ENCODE measurements around the gene ATP2B2. TPM values are rescaled to one million over a fixed set of nuclear protein-coding genes. Genes with fewer than 3 reads are reported as not detected.

ATP2B2 gene
- total RNA-seq, 4 donors from 2014 or later, result 0.29 to 9.5 (median 4.4) TPM

DNA sequence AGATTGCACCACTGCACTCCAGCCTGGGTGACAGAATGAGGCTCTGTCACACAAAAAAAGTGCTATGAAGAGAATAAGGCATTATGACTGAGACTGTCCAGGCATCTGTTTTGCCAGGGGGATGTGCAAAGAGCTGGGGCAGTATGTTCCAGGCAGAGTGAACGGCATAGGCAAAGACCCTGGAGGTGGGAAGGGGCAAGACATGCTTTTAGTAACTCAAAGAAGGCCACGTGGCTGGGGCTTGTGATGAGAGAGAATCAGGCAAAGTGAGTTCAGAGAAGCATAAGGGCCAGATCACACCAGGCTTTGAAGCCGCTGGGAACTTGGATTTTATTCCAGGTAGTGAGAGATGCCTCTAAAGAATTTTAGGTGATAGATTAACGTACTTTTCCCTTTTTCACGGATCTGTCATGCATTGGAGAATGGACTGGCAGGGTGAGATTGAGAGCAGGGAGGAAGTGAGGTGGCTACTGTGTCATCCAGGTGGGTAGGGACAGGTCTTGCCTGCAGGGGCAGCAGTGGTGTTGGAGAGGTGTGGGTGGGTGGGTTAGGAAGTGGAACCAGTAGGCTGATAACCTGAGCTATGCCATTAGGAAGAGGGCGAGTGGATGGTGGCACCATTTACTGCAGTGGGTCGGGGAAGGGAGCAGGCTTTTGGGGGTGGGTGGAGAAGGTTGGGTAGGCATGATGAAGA is 31.7 kb downstream of the ATP2B2 start:
- Histone ChIP-seq H3K4me1 (no peaks in the 10 kb centered on the region), H3K27ac (no peak overlapping the region), H3K27me3 (no peaks in the 10 kb centered on the region), H3K36me3 (no peaks in the 10 kb centered on the region), H3K4me3 (no peak overlapping the region), H3K9me3 (no peaks in the 10 kb centered on the region)
- intact Hi-C loops (cut with DNase I; ENCODE audit: low total_unique reads), result no loop called here
- TF ChIP-seq, protein P1, sequence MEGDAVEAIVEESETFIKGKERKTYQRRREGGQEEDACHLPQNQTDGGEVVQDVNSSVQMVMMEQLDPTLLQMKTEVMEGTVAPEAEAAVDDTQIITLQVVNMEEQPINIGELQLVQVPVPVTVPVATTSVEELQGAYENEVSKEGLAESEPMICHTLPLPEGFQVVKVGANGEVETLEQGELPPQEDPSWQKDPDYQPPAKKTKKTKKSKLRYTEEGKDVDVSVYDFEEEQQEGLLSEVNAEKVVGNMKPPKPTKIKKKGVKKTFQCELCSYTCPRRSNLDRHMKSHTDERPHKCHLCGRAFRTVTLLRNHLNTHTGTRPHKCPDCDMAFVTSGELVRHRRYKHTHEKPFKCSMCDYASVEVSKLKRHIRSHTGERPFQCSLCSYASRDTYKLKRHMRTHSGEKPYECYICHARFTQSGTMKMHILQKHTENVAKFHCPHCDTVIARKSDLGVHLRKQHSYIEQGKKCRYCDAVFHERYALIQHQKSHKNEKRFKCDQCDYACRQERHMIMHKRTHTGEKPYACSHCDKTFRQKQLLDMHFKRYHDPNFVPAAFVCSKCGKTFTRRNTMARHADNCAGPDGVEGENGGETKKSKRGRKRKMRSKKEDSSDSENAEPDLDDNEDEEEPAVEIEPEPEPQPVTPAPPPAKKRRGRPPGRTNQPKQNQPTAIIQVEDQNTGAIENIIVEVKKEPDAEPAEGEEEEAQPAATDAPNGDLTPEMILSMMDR (IDR thresholded peaks at IDR 0.05), result no peak
- no peak for TF ChIP-seq POLR2A (IDR thresholded peaks at IDR 0.05)
- no peak for DNase-seq

DNA sequence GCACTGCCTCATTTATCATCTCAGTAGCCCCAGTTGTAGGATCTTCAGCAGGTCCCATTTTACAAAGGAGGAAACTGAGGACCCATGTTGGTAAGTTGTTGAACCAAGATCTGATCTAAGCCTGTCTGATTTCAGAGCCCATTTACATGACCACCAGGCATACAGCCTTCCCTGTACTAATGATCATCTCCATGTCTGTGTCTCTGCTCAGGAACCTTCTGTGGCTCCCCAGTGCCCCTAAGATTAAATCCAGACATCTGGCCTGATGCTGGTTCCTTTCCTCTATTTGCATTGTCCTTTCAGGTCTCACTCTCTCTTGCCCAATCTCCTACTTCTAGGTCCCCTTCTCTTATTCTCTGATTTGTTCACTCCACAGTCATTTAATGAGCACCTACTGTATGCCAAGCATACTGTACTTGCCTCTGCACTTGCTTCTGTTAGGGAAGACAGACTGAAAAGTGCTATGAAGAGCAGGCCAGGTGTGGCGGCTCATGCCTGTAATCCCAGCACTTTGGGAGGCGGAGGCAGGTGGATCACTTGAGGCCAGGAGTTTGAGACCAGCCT is 32.4 kb downstream of the ATP2B2 start:
- intact Hi-C loops (cut with DNase I; ENCODE audit: low total_unique reads), result no loop called here
- H3K27me3 ChIP-seq, result no peaks in the 10 kb centered on the region

DNA sequence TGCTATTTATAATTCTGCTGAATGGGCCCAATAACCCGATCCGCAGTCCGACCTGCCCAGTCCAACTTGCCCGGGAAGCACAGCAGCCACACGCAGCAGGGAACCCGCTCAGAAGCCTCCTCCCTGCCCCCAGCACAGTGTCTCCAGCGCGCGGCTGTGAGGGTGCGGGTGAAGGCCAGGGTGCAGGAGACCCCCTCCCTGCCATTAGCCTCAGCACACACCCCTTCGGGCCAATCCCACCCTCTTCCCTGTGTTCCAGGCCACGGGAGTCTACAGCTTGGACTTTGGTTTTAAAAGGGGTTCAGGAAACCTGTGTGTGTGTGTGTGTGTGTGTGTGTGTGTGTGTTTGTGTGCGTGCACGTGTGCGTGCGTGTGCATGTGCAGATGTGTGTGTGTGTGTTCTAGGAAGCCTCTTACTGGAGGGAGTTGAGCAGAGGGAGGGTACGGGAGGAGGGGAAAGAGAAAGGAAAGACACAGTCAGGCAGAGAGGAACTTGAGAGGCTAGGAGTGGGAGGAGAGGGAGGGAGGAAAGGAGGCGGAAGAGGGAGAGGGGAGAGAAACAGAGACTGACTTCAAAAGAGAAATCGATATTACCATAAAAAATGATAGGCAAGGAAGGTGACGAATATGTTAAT is 34.2 kb downstream of the ATP2B2 start:
- no peaks in the 10 kb centered on the region for H3K36me3 ChIP-seq

More for the DNA sequence above, 32.4 kb downstream of the ATP2B2 start:
- H3K4me3 ChIP-seq, result no peak overlapping the region
- H3K27ac ChIP-seq, result no peak overlapping the region
- no peak for TF ChIP-seq POLR2A (IDR thresholded peaks at IDR 0.05)
- TF ChIP-seq, protein P1 (IDR thresholded peaks at IDR 0.05), result no peak
- H3K9me3 ChIP-seq, result no peaks in the 10 kb centered on the region
- DNase-seq, result no peak
- H3K4me1 ChIP-seq, result no peaks in the 10 kb centered on the region
- no peaks in the 10 kb centered on the region for H3K36me3 ChIP-seq

DNA sequence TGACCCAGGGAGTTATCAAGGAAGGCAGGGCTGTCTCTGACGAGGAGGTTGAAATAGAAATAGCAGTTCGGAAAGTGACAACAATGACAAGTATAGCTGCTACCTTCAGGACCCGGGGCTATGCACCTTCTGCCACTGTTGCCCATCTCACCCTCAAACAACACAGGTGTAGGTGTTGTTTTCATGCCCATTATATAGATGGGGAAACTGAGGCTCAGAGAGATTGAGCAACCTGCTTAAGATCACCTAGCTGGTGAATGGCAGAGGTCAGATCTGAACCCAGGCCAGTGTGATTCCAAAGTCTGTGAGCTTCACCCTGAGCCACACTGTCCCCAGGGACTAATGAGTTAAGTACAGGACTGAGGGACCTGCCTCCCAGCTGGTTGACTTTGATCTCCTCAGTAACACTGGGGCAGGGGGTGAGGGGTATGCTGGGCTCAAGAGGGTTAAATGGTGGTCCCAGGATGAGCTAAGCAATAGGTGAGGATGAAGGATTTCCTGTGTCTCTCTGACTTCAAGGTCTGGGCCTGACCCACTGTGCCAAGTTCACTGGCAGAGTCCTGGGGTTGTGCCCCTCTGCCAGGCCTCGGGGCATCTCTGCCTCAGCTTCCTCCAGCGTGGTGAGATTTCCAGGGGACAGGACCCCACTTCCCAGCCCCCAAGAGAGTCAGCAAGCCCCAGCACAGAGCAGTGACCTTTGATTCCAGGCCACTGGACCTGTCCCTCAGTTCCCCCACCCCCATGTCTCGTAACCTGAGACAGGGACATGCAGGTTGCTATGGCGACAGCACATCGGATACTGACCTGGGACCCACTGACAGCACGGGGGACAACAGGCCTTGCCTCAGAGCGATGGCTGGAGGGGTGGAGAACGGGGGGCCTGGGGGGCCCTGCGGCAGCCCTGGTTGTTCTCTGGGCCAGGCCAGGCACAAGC is 35.0 kb downstream of the ATP2B2 start:
- no peak overlapping the region for H3K27ac ChIP-seq
- no peak for TF ChIP-seq POLR2A (IDR thresholded peaks at IDR 0.05)
- TF ChIP-seq, protein P1 (IDR thresholded peaks at IDR 0.05), result no peak
- no peak for DNase-seq
- H3K27me3 ChIP-seq, result no peaks in the 10 kb centered on the region
- intact Hi-C loops (cut with DNase I; ENCODE audit: low total_unique reads), result no loop called here
- no peaks in the 10 kb centered on the region for H3K4me1 ChIP-seq
- H3K36me3 ChIP-seq, result no peaks in the 10 kb centered on the region
- no peaks in the 10 kb centered on the region for H3K9me3 ChIP-seq
- no peak overlapping the region for H3K4me3 ChIP-seq

More for the DNA sequence above, 34.2 kb downstream of the ATP2B2 start:
- H3K4me1 ChIP-seq, result no peaks in the 10 kb centered on the region
- intact Hi-C loops (cut with DNase I; ENCODE audit: low total_unique reads), result no loop called here
- H3K9me3 ChIP-seq, result no peaks in the 10 kb centered on the region
- no peak overlapping the region for H3K27ac ChIP-seq
- H3K4me3 ChIP-seq, result no peak overlapping the region
- no peak for DNase-seq
- H3K27me3 ChIP-seq, result no peaks in the 10 kb centered on the region
- TF ChIP-seq, protein P1 (IDR thresholded peaks at IDR 0.05), result no peak
- TF ChIP-seq POLR2A (IDR thresholded peaks at IDR 0.05), result no peak

Data from uterus (tissue), 4 donors.